OCI-LY7 (cell line): ENCODE results near the gene GLIS1. TPM values are rescaled to one million over a fixed set of nuclear protein-coding genes. Genes with fewer than 3 reads are reported as not detected.

ENCODE experiments used
- BruUV-seq: library from RNA; stranded (reverse); fragments of 400-500 nt; replicated peaks from 2 replicates; lab custom pipeline; 2021; lab: Mats Ljungman, UMichigan
- CTCF ChIA-PET: fragments of 300-600 bp; sonication (Branson Sonifier 250); formaldehyde crosslinking; loops from one replicate; lab custom pipeline; 2022; ENCODE audit warnings: antibody characterized with exemption; ENCODE audit not compliant: unreplicated experiment; lab: Charles Lee
- POLR2A ChIA-PET: fragments of 300-600 bp; sonication (Branson Sonifier 250); formaldehyde crosslinking; loops from one replicate; lab custom pipeline; 2022; ENCODE audit warnings: antibody characterized with exemption; lab: Charles Lee
- DNase-seq: peaks from one replicate; pipeline ENCODE4 v3.0.0-alpha.2; 2015; ENCODE audit warnings: low spot score
- H2AFZ ChIP-seq: fragments of 200-600 bp; sonication (generic), shearing (Covaris generic); 2 replicates; pipeline ENCODE4 v1.6.1; 2014; ENCODE audit warnings: mild to moderate bottlenecking, antibody characterized with exemption, low read length, moderate library complexity
- H3K27ac ChIP-seq: fragments of 200-600 bp; sonication (generic); 2 replicates; pipeline ENCODE4 v1.5.1; 2014; ENCODE audit warnings: mixed run types, low read depth, mild to moderate bottlenecking, moderate library complexity, low read length, inconsistent platforms; ENCODE audit not compliant: poor library complexity, severe bottlenecking
- H3K36me3 ChIP-seq: fragments of 200-600 bp; sonication (generic); 2 replicates; pipeline ENCODE4 v1.6.1; 2014; ENCODE audit warnings: mild to moderate bottlenecking, antibody characterized with exemption, low read length, moderate library complexity, mixed read lengths; ENCODE audit not compliant: insufficient read depth
- H3K4me1 ChIP-seq: fragments of 200-600 bp; sonication (generic); 2 replicates; pipeline ENCODE4 v1.5.1; 2014; ENCODE audit warnings: mild to moderate bottlenecking, low read length; ENCODE audit not compliant: insufficient read depth, poor library complexity, severe bottlenecking
- H3K4me2 ChIP-seq: fragments of 200-600 bp; sonication (generic); 2 replicates; pipeline ENCODE4 v1.6.1; 2014; ENCODE audit warnings: mild to moderate bottlenecking, low read length
- H3K4me3 ChIP-seq: fragments of 200-600 bp; sonication (generic); 2 replicates; pipeline ENCODE4 v1.5.1; 2014; ENCODE audit warnings: mild to moderate bottlenecking, low read depth, low read length; ENCODE audit not compliant: poor library complexity, severe bottlenecking
- H3K79me2 ChIP-seq: fragments of 200-600 bp; sonication (generic); 2 replicates; pipeline ENCODE4 v1.6.1; 2016; ENCODE audit warnings: low read depth, mild to moderate bottlenecking, low read length, moderate library complexity, mixed read lengths; ENCODE audit not compliant: insufficient read depth
- H3K9me2 ChIP-seq: fragments of 200-600 bp; sonication (generic); 2 replicates; pipeline ENCODE4 v1.6.1; 2016; ENCODE audit warnings: mild to moderate bottlenecking, low read length, mixed read lengths; ENCODE audit not compliant: insufficient read depth
- H3K9me3 ChIP-seq: fragments of 200-600 bp; sonication (generic); 2 replicates; pipeline ENCODE4 v1.6.1; 2014; ENCODE audit warnings: mild to moderate bottlenecking, mixed run types, low read length, mixed read lengths
- H4K20me1 ChIP-seq: fragments of 200-600 bp; sonication (generic); 2 replicates; pipeline ENCODE4 v1.6.1; 2014; ENCODE audit warnings: mild to moderate bottlenecking, antibody characterized with exemption, low read length, moderate library complexity, mixed read lengths; ENCODE audit not compliant: insufficient read depth
- CTCF ChIP-seq: fragments of 200-600 bp; sonication (generic); conservative IDR thresholded peaks from 2 replicates; pipeline ENCODE4 v1.5.1; 2014; ENCODE audit warnings: mild to moderate bottlenecking, antibody characterized with exemption, low read length, moderate library complexity, mixed read lengths
- EZH2phosphoT487 ChIP-seq: fragments of 200-600 bp; sonication (generic); IDR thresholded peaks from 2 replicates; pipeline ENCODE4 v1.6.1; 2018; ENCODE audit warnings: low read depth, borderline replicate concordance, mild to moderate bottlenecking, mixed run types, antibody characterized with exemption, low read length, moderate library complexity, mixed read lengths
- intact Hi-C: fragments of 100-400 bp; cut with micrococcal nuclease; formaldehyde crosslinking; loops from one replicate; pipeline ENCODE4 v1.10.0; 2022; ENCODE audit not compliant: unreplicated experiment
- total RNA-seq, 2 experiments: library from RNA; depleted of rRNA in 1 of 2; stranded (reverse); fragments of >200 nt in 1 of 2; shearing (Covaris generic) in 1 of 2; gene quantifications; 2 replicates each; pipeline ENCODE4 v1.2.3, GENCODE V29; 2014 to 2022

GLIS1 gene
- total RNA-seq, 2 experiments from 2014 or later: not detected

GRCh38 chr1:53733447-53733931 is 5.5 kb downstream of the GLIS1 start:
- H3K4me3 ChIP-seq: no peak overlapping the region
- H3K36me3 ChIP-seq: no peaks in the 10 kb centered on the region
- no peak overlapping the region for H2AFZ ChIP-seq
- H3K9me3 ChIP-seq: no peaks in the 10 kb centered on the region
- no TSS peak for BruUV-seq
- ChIA-PET CTCF (interaction anchor here (0.6 kb wide), 1 partner anchor 37 kb away, joined by 3 read pairs; no protein-coding TSS in a partner anchor), POLR2A (interaction anchor here (0.7 kb wide), 2 partner anchors 94 to 929 kb away, joined by 3 to 8 read pairs; no protein-coding TSS in a partner anchor)
- no peaks in the 10 kb centered on the region for H3K79me2 ChIP-seq
- intact Hi-C loops: no loop called here
- no peaks in the 10 kb centered on the region for H4K20me1 ChIP-seq
- no peaks in the 10 kb centered on the region for H3K4me1 ChIP-seq
- no peaks in the 10 kb centered on the region for H3K9me2 ChIP-seq
- TF ChIP-seq EZH2phosphoT487: no peak
- TF ChIP-seq CTCF: no peak
- no peak overlapping the region for H3K27ac ChIP-seq
- no peak overlapping the region for H3K4me2 ChIP-seq
- DNase-seq: no peak

- Histone ChIP-seq H3K4me3 (no peak overlapping the region), H3K36me3 (no peaks in the 10 kb centered on the region), H3K4me2 (no peak overlapping the region), H3K9me3 (no peaks in the 10 kb centered on the region), H3K79me2 (no peaks in the 10 kb centered on the region), H3K9me2 (no peaks in the 10 kb centered on the region), H4K20me1 (no peaks in the 10 kb centered on the region), H3K27ac (no peak overlapping the region), H2AFZ (no peak overlapping the region), H3K4me1 (no peaks in the 10 kb centered on the region)
- BruUV-seq: no TSS peak
- ChIA-PET CTCF (no interaction called here), POLR2A (no interaction called here)
- DNase-seq: no peak
- TF ChIP-seq CTCF (no peak), EZH2phosphoT487 (no peak)
- intact Hi-C loops: no loop called here
These were observed 6.0 kb downstream of the GLIS1 start for GRCh38 chr1:53732912-53733317.

- H4K20me1 ChIP-seq: no peaks in the 10 kb centered on the region
- H3K9me2 ChIP-seq: no peaks in the 10 kb centered on the region
- H3K4me3 ChIP-seq: no peak overlapping the region
- H2AFZ ChIP-seq: no peak overlapping the region
- no peak for DNase-seq
- no peak overlapping the region for H3K27ac ChIP-seq
- BruUV-seq: no TSS peak
- CTCF ChIA-PET: no interaction called here
- H3K9me3 ChIP-seq: no peaks in the 10 kb centered on the region
- H3K79me2 ChIP-seq: no peaks in the 10 kb centered on the region
- H3K4me1 ChIP-seq: no peaks in the 10 kb centered on the region
- POLR2A ChIA-PET: no interaction called here
- no peak overlapping the region for H3K4me2 ChIP-seq
- intact Hi-C loops: no loop called here
- H3K36me3 ChIP-seq: no peaks in the 10 kb centered on the region
- TF ChIP-seq CTCF: no peak
- no peak for TF ChIP-seq EZH2phosphoT487
These were observed 6.6 kb downstream of the GLIS1 start for GRCh38 chr1:53732409-53732808.
